ENCODE results near the gene GTF3C1. TPM values are rescaled to one million over a fixed set of nuclear protein-coding genes. Genes with fewer than 3 reads are reported as not detected.

The GTF3C1 gene
- total RNA-seq, 2 experiments from 2014 or later = 52.5 to 54.1 TPM

GRCh38 chr16:27474041-27474440 lies 75.7 kb downstream of the GTF3C1 start:
- peaks cover 35% of the 10 kb centered on the region for H3K36me3 Mint-ChIP-seq (ENCODE audit: low read depth)

GRCh38 chr16:27473101-27473900 lies 76.4 kb downstream of the GTF3C1 start:
- Mint-ChIP-seq H3K9me3 (no peaks in the 10 kb centered on the region), H3K36me3 (ENCODE audit: low read depth) (peaks cover 37% of the 10 kb centered on the region), H3K27me3 (ENCODE audit: low read depth) (no peaks in the 10 kb centered on the region), H3K4me1 (ENCODE audit: low read depth) (no peaks in the 10 kb centered on the region), H3K4me3 (no peak overlapping the region), H3K27ac (no peak overlapping the region)
- no peak for DNase-seq
- intact Hi-C loops (cut with micrococcal nuclease) = no loop called here
- CTCF ChIA-PET = no interaction called here

More at GRCh38 chr16:27474041-27474440, 75.7 kb downstream of the GTF3C1 start:
- intact Hi-C loops (cut with micrococcal nuclease) = no loop called here
- no peaks in the 10 kb centered on the region for H3K9me3 Mint-ChIP-seq
- no peak overlapping the region for H3K27ac Mint-ChIP-seq
- H3K4me1 Mint-ChIP-seq (ENCODE audit: low read depth) = no peaks in the 10 kb centered on the region
- no peak for DNase-seq
- CTCF ChIA-PET = no interaction called here
- H3K4me3 Mint-ChIP-seq = no peak overlapping the region
- H3K27me3 Mint-ChIP-seq (ENCODE audit: low read depth) = no peaks in the 10 kb centered on the region

- Mint-ChIP-seq H3K36me3 (ENCODE audit: low read depth) (peaks cover 44% of the 10 kb centered on the region), H3K4me3 (no peak overlapping the region), H3K9me3 (no peaks in the 10 kb centered on the region), H3K4me1 (ENCODE audit: low read depth) (no peaks in the 10 kb centered on the region), H3K27ac (no peak overlapping the region), H3K27me3 (ENCODE audit: low read depth) (no peaks in the 10 kb centered on the region)
- no peak for DNase-seq
- CTCF ChIA-PET = no interaction called here
- intact Hi-C loops (cut with micrococcal nuclease) = no loop called here
Observed at GRCh38 chr16:27472091-27473020, 77.4 kb downstream of the GTF3C1 start.

GRCh38 chr16:27471661-27472060 lies 78.1 kb downstream of the GTF3C1 start:
- H3K27me3 Mint-ChIP-seq (ENCODE audit: low read depth) = no peaks in the 10 kb centered on the region
- DNase-seq = no peak
- H3K4me3 Mint-ChIP-seq = no peak overlapping the region
- no peaks in the 10 kb centered on the region for H3K4me1 Mint-ChIP-seq (ENCODE audit: low read depth)
- H3K9me3 Mint-ChIP-seq = no peaks in the 10 kb centered on the region
- intact Hi-C loops (cut with micrococcal nuclease) = no loop called here
- no peak overlapping the region for H3K27ac Mint-ChIP-seq
- CTCF ChIA-PET = no interaction called here
- H3K36me3 Mint-ChIP-seq (ENCODE audit: low read depth) = peaks cover 47% of the 10 kb centered on the region

GRCh38 chr16:27470567-27471431 lies 78.9 kb downstream of the GTF3C1 start:
- Mint-ChIP-seq H3K9me3 (no peaks in the 10 kb centered on the region), H3K27ac (no peak overlapping the region), H3K4me3 (no peak overlapping the region), H3K4me1 (ENCODE audit: low read depth) (peaks cover under 1% of the 10 kb centered on the region), H3K27me3 (ENCODE audit: low read depth) (no peaks in the 10 kb centered on the region), H3K36me3 (ENCODE audit: low read depth) (peaks cover 52% of the 10 kb centered on the region)
- DNase-seq = no peak
- CTCF ChIA-PET = no interaction called here
- intact Hi-C loops (cut with micrococcal nuclease) = no loop called here

- CTCF ChIA-PET = no interaction called here
- no peak overlapping the region for H3K27ac Mint-ChIP-seq
- intact Hi-C loops (cut with micrococcal nuclease) = no loop called here
- H3K4me3 Mint-ChIP-seq = no peak overlapping the region
- H3K36me3 Mint-ChIP-seq (ENCODE audit: low read depth) = peaks cover 50% of the 10 kb centered on the region
- no peak for DNase-seq
- H3K4me1 Mint-ChIP-seq (ENCODE audit: low read depth) = peaks cover 4% of the 10 kb centered on the region
- no peaks in the 10 kb centered on the region for H3K9me3 Mint-ChIP-seq
- no peaks in the 10 kb centered on the region for H3K27me3 Mint-ChIP-seq (ENCODE audit: low read depth)
Observed at GRCh38 chr16:27468941-27469531, 80.7 kb downstream of the GTF3C1 start.

- Mint-ChIP-seq H3K27me3 (ENCODE audit: low read depth) (no peaks in the 10 kb centered on the region), H3K4me1 (ENCODE audit: low read depth) (peaks cover 16% of the 10 kb centered on the region), H3K4me3 (no peak overlapping the region), H3K27ac (no peak overlapping the region), H3K36me3 (ENCODE audit: low read depth) (peaks cover 44% of the 10 kb centered on the region), H3K9me3 (no peaks in the 10 kb centered on the region)
- intact Hi-C loops (cut with micrococcal nuclease) = no loop called here
- CTCF ChIA-PET = interaction anchor here (1.0 kb wide), 1 partner anchor 9 kb away, joined by 3 read pairs; no protein-coding TSS in a partner anchor
- no peak for DNase-seq
Observed at GRCh38 chr16:27465483-27465879, 84.2 kb downstream of the GTF3C1 start.

- no peaks in the 10 kb centered on the region for H3K9me3 Mint-ChIP-seq
- no peak for DNase-seq
- no peaks in the 10 kb centered on the region for H3K27me3 Mint-ChIP-seq (ENCODE audit: low read depth)
- peaks cover 19% of the 10 kb centered on the region for H3K4me1 Mint-ChIP-seq (ENCODE audit: low read depth)
- peak overlapping the region; percentile 16 for H3K27ac Mint-ChIP-seq
- H3K36me3 Mint-ChIP-seq (ENCODE audit: low read depth) = peaks cover 38% of the 10 kb centered on the region
- CTCF ChIA-PET = interaction anchor here (1.0 to 1.4 kb wide), 2 partner anchors 8 to 97 kb away, joined by 3 read pairs; no protein-coding TSS in a partner anchor
- no peak overlapping the region for H3K4me3 Mint-ChIP-seq
- intact Hi-C loops (cut with micrococcal nuclease) = no loop called here
Observed at GRCh38 chr16:27464626-27465482, 84.9 kb downstream of the GTF3C1 start.

GRCh38 chr16:27463741-27464591 lies 85.7 kb downstream of the GTF3C1 start:
- Mint-ChIP-seq H3K27ac (peak overlapping the region; percentile 79), H3K27me3 (ENCODE audit: low read depth) (no peaks in the 10 kb centered on the region), H3K4me3 (no peak overlapping the region), H3K36me3 (ENCODE audit: low read depth) (peaks cover 34% of the 10 kb centered on the region), H3K9me3 (no peaks in the 10 kb centered on the region), H3K4me1 (ENCODE audit: low read depth) (peaks cover 21% of the 10 kb centered on the region)
- DNase-seq = peak; percentile 49
- intact Hi-C loops (cut with micrococcal nuclease) = no loop called here
- CTCF ChIA-PET = interaction anchor here (0.7 to 1.4 kb wide), 3 partner anchors 96 to 308 kb away, joined by 3 read pairs; no protein-coding TSS in a partner anchor

- H3K4me1 Mint-ChIP-seq (ENCODE audit: low read depth) = peaks cover 21% of the 10 kb centered on the region
- H3K36me3 Mint-ChIP-seq (ENCODE audit: low read depth) = peaks cover 27% of the 10 kb centered on the region
- no peak overlapping the region for H3K4me3 Mint-ChIP-seq
Observed at GRCh38 chr16:27462846-27463682, 86.6 kb downstream of the GTF3C1 start.

More at GRCh38 chr16:27462846-27463682, 86.6 kb downstream of the GTF3C1 start:
- DNase-seq = no peak
- Mint-ChIP-seq H3K9me3 (no peaks in the 10 kb centered on the region), H3K27ac (peak overlapping the region; percentile 79), H3K27me3 (ENCODE audit: low read depth) (no peaks in the 10 kb centered on the region)
- CTCF ChIA-PET = interaction anchor here (1.0 to 1.6 kb wide), 4 partner anchors 95 to 353 kb away, joined by 3 to 8 read pairs (median 4); no protein-coding TSS in a partner anchor
- intact Hi-C loops (cut with micrococcal nuclease) = no loop called here

Measured in activated naive CD4-positive, alpha-beta T cell treated with anti-CD3 and anti-CD28 coated beads for 36 hours (primary cell).